OCI-LY3 (cell line): Measurements from ENCODE around the gene TEDC1.

Experiments
- H2AFZ ChIP-seq: fragments of 200-600, 300-600 bp; shearing (Covaris generic); 2 replicates; pipeline ENCODE4 v1.6.0; 2014; ENCODE audit warnings: antibody characterized with exemption, low read depth, low read length
- H3K27ac ChIP-seq: fragments of 200-600, 300-600 bp; sonication (generic); 2 replicates; pipeline ENCODE4 v1.5.1; 2014; ENCODE audit warnings: mild to moderate bottlenecking, low read length, moderate library complexity, mixed read lengths
- H3K27me3 ChIP-seq: fragments of 200-600, 300-600 bp; sonication (generic); 2 replicates; pipeline ENCODE4 v1.6.1; 2014; ENCODE audit warnings: low read depth, low read length, mixed read lengths
- H3K36me3 ChIP-seq: fragments of 200-600, 300-600 bp; sonication (generic); replicated peaks from 2 replicates; pipeline ENCODE3; 2014; ENCODE audit warnings: low read depth, low read length, mixed read lengths
- H3K4me1 ChIP-seq: fragments of 300-600, 200-600 bp; sonication (generic); 2 replicates; pipeline ENCODE4 v1.6.1; 2014; ENCODE audit warnings: low read length, mixed read lengths
- H3K4me2 ChIP-seq: fragments of 200-600, 300-600 bp; sonication (generic); 2 replicates; pipeline ENCODE4 v1.6.1; 2014; ENCODE audit warnings: low read length, mixed read lengths
- H3K4me3 ChIP-seq: fragments of 300-600, 200-600 bp; sonication (generic); 2 replicates; pipeline ENCODE4 v1.5.1; 2014; ENCODE audit warnings: antibody characterized with exemption, mild to moderate bottlenecking, low read length, moderate library complexity
- H3K79me2 ChIP-seq: fragments of 300-600, 200-600 bp; shearing (Covaris generic); 2 replicates; pipeline ENCODE4 v1.6.1; 2014; ENCODE audit warnings: mild to moderate bottlenecking, low read length, mixed read lengths
- H3K9ac ChIP-seq: fragments of 300-600, 200-600 bp; shearing (Covaris generic); 2 replicates; pipeline ENCODE4 v1.6.0; 2014; ENCODE audit warnings: mild to moderate bottlenecking, low read length, moderate library complexity
- H3K9me3 ChIP-seq: fragments of 200-600, 300-600 bp; shearing (Covaris generic); 2 replicates; pipeline ENCODE4 v1.6.1; 2014; ENCODE audit warnings: low read length, mixed read lengths; ENCODE audit not compliant: insufficient read depth
- H4K20me1 ChIP-seq: fragments of 200-600, 300-600 bp; sonication (generic); 2 replicates; pipeline ENCODE4 v1.6.1; 2016; ENCODE audit warnings: low read length, mixed read lengths; ENCODE audit not compliant: insufficient read depth
- CTCF ChIP-seq: fragments of 200-600, 300-600 bp; sonication (generic); IDR thresholded peaks from 2 replicates; pipeline ENCODE4 v1.5.1; 2014; ENCODE audit warnings: antibody characterized with exemption, low read length, low read depth
- EZH2phosphoT487 ChIP-seq: fragments of 200-600 bp; shearing (Covaris generic); IDR thresholded peaks from 2 replicates; pipeline ENCODE4 v1.6.1; 2018; ENCODE audit warnings: antibody characterized with exemption, mixed run types, low read depth

TEDC1 gene

GRCh38 chr14:105445290-105445689, 45.8 kb upstream of the TEDC1 start:
- Histone ChIP-seq H3K4me1 (no peaks in the 10 kb centered on the region), H4K20me1 (peaks cover 16% of the 10 kb centered on the region)
- no peak for TF ChIP-seq CTCF
- TF ChIP-seq EZH2phosphoT487: no peak

GRCh38 chr14:105445901-105446845, 44.9 kb upstream of the TEDC1 start:
- Histone ChIP-seq H3K4me1 (no peaks in the 10 kb centered on the region), H2AFZ (no peak overlapping the region), H4K20me1 (peaks cover 15% of the 10 kb centered on the region; the same call in 1 of the 2 replicates), H3K27ac (no peak overlapping the region), H3K36me3 (peaks cover 12% of the 10 kb centered on the region), H3K9ac (no peak overlapping the region), H3K27me3 (no peaks in the 10 kb centered on the region), H3K79me2 (peaks cover 19% of the 10 kb centered on the region; the same call in 1 of the 2 replicates), H3K4me3 (no peak overlapping the region), H3K4me2 (no peak overlapping the region), H3K9me3 (no peaks in the 10 kb centered on the region)
- TF ChIP-seq EZH2phosphoT487 (no peak), CTCF (no peak)

More at GRCh38 chr14:105445290-105445689, 45.8 kb upstream of the TEDC1 start:
- H3K27me3 ChIP-seq: no peaks in the 10 kb centered on the region
- no peak overlapping the region for H3K4me2 ChIP-seq
- no peak overlapping the region for H2AFZ ChIP-seq
- no peak overlapping the region for H3K9ac ChIP-seq
- H3K9me3 ChIP-seq: no peaks in the 10 kb centered on the region
- peaks cover 25% of the 10 kb centered on the region; the same call in 1 of the 2 replicates for H3K79me2 ChIP-seq
- no peak overlapping the region for H3K27ac ChIP-seq
- H3K36me3 ChIP-seq: peaks cover 13% of the 10 kb centered on the region
- no peak overlapping the region for H3K4me3 ChIP-seq

GRCh38 chr14:105446971-105447370, 44.1 kb upstream of the TEDC1 start:
- no peak overlapping the region for H3K4me2 ChIP-seq
- peaks cover 19% of the 10 kb centered on the region; the same call in 1 of the 2 replicates for H3K79me2 ChIP-seq
- no peak overlapping the region for H2AFZ ChIP-seq
- peaks cover 15% of the 10 kb centered on the region for H3K36me3 ChIP-seq
- no peaks in the 10 kb centered on the region for H3K27me3 ChIP-seq
- no peaks in the 10 kb centered on the region for H3K4me1 ChIP-seq
- peaks cover 15% of the 10 kb centered on the region; the same call in 1 of the 2 replicates for H4K20me1 ChIP-seq
- TF ChIP-seq CTCF (no peak), EZH2phosphoT487 (no peak)
- H3K4me3 ChIP-seq: no peak overlapping the region
- no peak overlapping the region for H3K9ac ChIP-seq
- H3K27ac ChIP-seq: no peak overlapping the region
- no peaks in the 10 kb centered on the region for H3K9me3 ChIP-seq
